Measurements from ENCODE around the gene ZSCAN12.

ZSCAN12 gene

GRCh38 chr6:28343898-28344677 lies 55.5 kb downstream of the ZSCAN12 start:
- TF ChIP-seq, protein P1, sequence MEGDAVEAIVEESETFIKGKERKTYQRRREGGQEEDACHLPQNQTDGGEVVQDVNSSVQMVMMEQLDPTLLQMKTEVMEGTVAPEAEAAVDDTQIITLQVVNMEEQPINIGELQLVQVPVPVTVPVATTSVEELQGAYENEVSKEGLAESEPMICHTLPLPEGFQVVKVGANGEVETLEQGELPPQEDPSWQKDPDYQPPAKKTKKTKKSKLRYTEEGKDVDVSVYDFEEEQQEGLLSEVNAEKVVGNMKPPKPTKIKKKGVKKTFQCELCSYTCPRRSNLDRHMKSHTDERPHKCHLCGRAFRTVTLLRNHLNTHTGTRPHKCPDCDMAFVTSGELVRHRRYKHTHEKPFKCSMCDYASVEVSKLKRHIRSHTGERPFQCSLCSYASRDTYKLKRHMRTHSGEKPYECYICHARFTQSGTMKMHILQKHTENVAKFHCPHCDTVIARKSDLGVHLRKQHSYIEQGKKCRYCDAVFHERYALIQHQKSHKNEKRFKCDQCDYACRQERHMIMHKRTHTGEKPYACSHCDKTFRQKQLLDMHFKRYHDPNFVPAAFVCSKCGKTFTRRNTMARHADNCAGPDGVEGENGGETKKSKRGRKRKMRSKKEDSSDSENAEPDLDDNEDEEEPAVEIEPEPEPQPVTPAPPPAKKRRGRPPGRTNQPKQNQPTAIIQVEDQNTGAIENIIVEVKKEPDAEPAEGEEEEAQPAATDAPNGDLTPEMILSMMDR (IDR thresholded peaks at IDR 0.05; ENCODE audit: low read depth, low read length), result no peak
- DNase-seq (ENCODE audit: extremely low read depth, low read depth), result no peak

- TF ChIP-seq, protein P1 (IDR thresholded peaks at IDR 0.05; ENCODE audit: low read depth, low read length), result no peak
- no peak for DNase-seq (ENCODE audit: extremely low read depth, low read depth)
Measured at GRCh38 chr6:28340310-28341095, 59.0 kb downstream of the ZSCAN12 start.

- DNase-seq (ENCODE audit: extremely low read depth, low read depth), result no peak
- TF ChIP-seq, protein P1 (IDR thresholded peaks at IDR 0.05; ENCODE audit: low read depth, low read length), result no peak
Measured at GRCh38 chr6:28337121-28337520, 62.4 kb downstream of the ZSCAN12 start.

GRCh38 chr6:28336284-28337120 lies 63.0 kb downstream of the ZSCAN12 start:
- TF ChIP-seq, protein P1 (IDR thresholded peaks at IDR 0.05; ENCODE audit: low read depth, low read length), result no peak
- DNase-seq (ENCODE audit: extremely low read depth, low read depth), result no peak

GRCh38 chr6:28335564-28336283 lies 63.8 kb downstream of the ZSCAN12 start, which contains the start of gene ZSCAN31:
ZSCAN31 (minus strand) TSS chr6:28336148; CDS start chr6:28329683, 6,465 bp downstream.
- DNase-seq (ENCODE audit: extremely low read depth, low read depth), result peak; percentile 91
- TF ChIP-seq, protein P1 (IDR thresholded peaks at IDR 0.05; ENCODE audit: low read depth, low read length), result no peak

GRCh38 chr6:28335040-28335563 lies 64.4 kb downstream of the ZSCAN12 start:
- TF ChIP-seq, protein P1 (IDR thresholded peaks at IDR 0.05; ENCODE audit: low read depth, low read length), result no peak
- DNase-seq (ENCODE audit: extremely low read depth, low read depth), result no peak
